Spleen (tissue), 7 donors: ENCODE measurements around the gene OR1I1.

Experiments
- CTCF ChIP-seq, 11 experiments: fragments of 200-600 bp in 7 of 11; fragments of 450-650 bp in 4 of 11; sonication (generic) in 4 of 11; IDR thresholded peaks in 8 of 11; conservative IDR thresholded peaks in 3 of 11; 1 replicate in 7 of 11; 2 replicates in 4 of 11; pipeline versions ENCODE4 v1.4.0 to v1.8.0; 2016 to 2021; ENCODE audit warnings: antibody characterized with exemption in 11 of 11, inconsistent platforms in 4 of 11, mild to moderate bottlenecking in 1 of 11
- POLR2A ChIP-seq, 3 donors: fragments of 450-650 bp; IDR thresholded peaks; one replicate each; pipeline ENCODE4 v1.5.1; 2017; ENCODE audit warnings: antibody characterized with exemption in 3 of 3, mild to moderate bottlenecking in 1 of 3
- donor health status: DM: no; HTN: no; CAD: no; lungs with moderate emphysema.
- donor health status: DM: no; HTN: no; CAD: no.
- donor health status: DM: no; HTN: no; CAD: no.

- no peak for TF ChIP-seq CTCF (IDR thresholded peaks at IDR 0.05 in 8 of 11, conservative IDR thresholded peaks at IDR 0.05 in 3 of 11)
- TF ChIP-seq POLR2A (IDR thresholded peaks at IDR 0.05): no peak
These were observed 36.9 kb downstream of the OR1I1 start for GRCh38 chr19:15118789-15119494.
